WERI-Rb-1 (cell line): Measurements from ENCODE around the gene BCR.

Source experiments
- DNase-seq: peaks from one replicate; pipeline ENCODE4 v3.0.0-alpha.2; 2020
- H3K27ac ChIP-seq: fragments of 250-450 bp; sonication (Bioruptor Pico); 2 replicates; pipeline ENCODE4 v1.5.1; 2020; ENCODE audit warnings: mild to moderate bottlenecking, moderate library complexity
- H3K27me3 ChIP-seq: fragments of 250-450 bp; sonication (Bioruptor Pico); 2 replicates; pipeline ENCODE4 v1.5.1; 2021; ENCODE audit warnings: mild to moderate bottlenecking, low read depth, moderate library complexity; ENCODE audit not compliant: insufficient read depth, severe bottlenecking
- H3K36me3 ChIP-seq: fragments of 250-450 bp; sonication (Bioruptor Pico); 2 replicates; pipeline ENCODE4 v1.5.1; 2020; ENCODE audit warnings: mild to moderate bottlenecking, moderate library complexity
- H3K4me3 ChIP-seq: 2 replicates; pipeline ENCODE4 v1.5.1; 2011; ENCODE audit warnings: low read depth, mild to moderate bottlenecking, control low read depth, low read length
- H3K9me3 ChIP-seq: fragments of 250-450 bp; sonication (Bioruptor Pico); 2 replicates; pipeline ENCODE4 v1.5.1; 2021; ENCODE audit warnings: mild to moderate bottlenecking, moderate library complexity; ENCODE audit not compliant: severe bottlenecking
- TF ChIP-seq, protein P1 (sequence below): IDR thresholded peaks from 2 replicates; pipeline ENCODE4 v1.5.1; 2011; ENCODE audit warnings: low read depth, mild to moderate bottlenecking, control low read depth, inconsistent platforms, low read length

The BCR gene

GRCh38 chr22:23356094-23356493, 175.8 kb downstream of the BCR start:
- Histone ChIP-seq H3K9me3 (no peaks in the 10 kb centered on the region), H3K36me3 (no peaks in the 10 kb centered on the region), H3K27me3 (no peaks in the 10 kb centered on the region), H3K27ac (no peak overlapping the region), H3K4me3 (no peak overlapping the region)
- no peak for DNase-seq
- TF ChIP-seq, protein P1, sequence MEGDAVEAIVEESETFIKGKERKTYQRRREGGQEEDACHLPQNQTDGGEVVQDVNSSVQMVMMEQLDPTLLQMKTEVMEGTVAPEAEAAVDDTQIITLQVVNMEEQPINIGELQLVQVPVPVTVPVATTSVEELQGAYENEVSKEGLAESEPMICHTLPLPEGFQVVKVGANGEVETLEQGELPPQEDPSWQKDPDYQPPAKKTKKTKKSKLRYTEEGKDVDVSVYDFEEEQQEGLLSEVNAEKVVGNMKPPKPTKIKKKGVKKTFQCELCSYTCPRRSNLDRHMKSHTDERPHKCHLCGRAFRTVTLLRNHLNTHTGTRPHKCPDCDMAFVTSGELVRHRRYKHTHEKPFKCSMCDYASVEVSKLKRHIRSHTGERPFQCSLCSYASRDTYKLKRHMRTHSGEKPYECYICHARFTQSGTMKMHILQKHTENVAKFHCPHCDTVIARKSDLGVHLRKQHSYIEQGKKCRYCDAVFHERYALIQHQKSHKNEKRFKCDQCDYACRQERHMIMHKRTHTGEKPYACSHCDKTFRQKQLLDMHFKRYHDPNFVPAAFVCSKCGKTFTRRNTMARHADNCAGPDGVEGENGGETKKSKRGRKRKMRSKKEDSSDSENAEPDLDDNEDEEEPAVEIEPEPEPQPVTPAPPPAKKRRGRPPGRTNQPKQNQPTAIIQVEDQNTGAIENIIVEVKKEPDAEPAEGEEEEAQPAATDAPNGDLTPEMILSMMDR = no peak

DNA sequence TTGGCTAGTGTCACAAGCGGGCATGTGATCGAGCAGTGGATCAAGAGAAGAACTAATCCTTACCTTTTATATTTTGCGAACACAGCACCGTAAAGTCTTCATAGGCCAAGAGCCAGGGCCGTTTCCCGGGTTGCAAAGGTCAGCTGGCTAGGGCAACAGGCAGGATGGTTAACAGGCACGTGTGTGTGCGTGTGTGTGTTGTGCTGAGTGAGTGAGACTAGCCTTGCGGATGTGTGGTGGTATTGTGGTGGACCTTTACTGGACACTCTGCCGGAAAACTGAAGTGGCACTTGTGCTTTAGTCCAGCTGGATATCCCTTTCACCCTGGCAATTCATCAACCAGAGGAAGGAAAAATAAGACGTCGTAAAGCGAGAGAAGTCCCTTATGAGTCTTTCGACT, 176.7 kb downstream of the BCR start:
- TF ChIP-seq, protein P1 = no peak
- H3K36me3 ChIP-seq = no peaks in the 10 kb centered on the region
- H3K27ac ChIP-seq = no peak overlapping the region
- no peak for DNase-seq
- H3K9me3 ChIP-seq = no peaks in the 10 kb centered on the region
- no peak overlapping the region for H3K4me3 ChIP-seq
- no peaks in the 10 kb centered on the region for H3K27me3 ChIP-seq

DNA sequence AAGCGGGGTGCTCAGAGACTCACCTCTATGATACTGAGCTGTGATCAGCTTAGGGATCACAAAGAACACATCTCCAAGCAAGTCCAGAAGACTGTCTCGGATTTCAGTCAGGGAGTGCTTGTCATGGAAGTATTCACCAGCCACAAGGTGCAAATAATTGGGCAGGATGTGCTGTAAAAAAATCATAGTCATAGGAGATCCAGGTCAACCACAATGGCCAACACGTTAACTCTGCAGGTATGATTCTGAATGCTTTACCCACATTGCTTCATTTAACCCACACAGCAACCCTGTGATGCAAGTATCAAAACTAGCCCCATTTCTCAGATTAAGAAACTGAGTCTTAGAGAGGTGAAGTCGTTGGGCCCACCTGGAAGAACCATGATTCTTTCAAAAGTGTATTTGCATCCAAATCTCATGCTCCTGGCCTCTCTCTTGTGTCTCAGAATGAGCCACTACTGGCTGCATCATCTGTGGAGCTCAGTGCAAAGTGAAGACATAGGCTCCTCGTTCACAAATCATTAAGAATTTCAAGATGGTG, 179.3 kb downstream of the BCR start:
- no peaks in the 10 kb centered on the region for H3K27me3 ChIP-seq
- TF ChIP-seq, protein P1 = no peak
- H3K36me3 ChIP-seq = no peaks in the 10 kb centered on the region
- no peak for DNase-seq
- H3K4me3 ChIP-seq = no peak overlapping the region
- no peak overlapping the region for H3K27ac ChIP-seq
- H3K9me3 ChIP-seq = peaks cover 6% of the 10 kb centered on the region

- Histone ChIP-seq H3K27ac (no peak overlapping the region), H3K36me3 (no peaks in the 10 kb centered on the region)
Observed at GRCh38 chr22:23361676-23362075, 181.4 kb downstream of the BCR start.

GRCh38 chr22:23363683-23364082, 183.4 kb downstream of the BCR start:
- H3K36me3 ChIP-seq = no peaks in the 10 kb centered on the region
- no peak overlapping the region for H3K4me3 ChIP-seq
- peaks cover 6% of the 10 kb centered on the region for H3K9me3 ChIP-seq
- no peak overlapping the region for H3K27ac ChIP-seq
- DNase-seq = no peak
- TF ChIP-seq, protein P1 = no peak
- H3K27me3 ChIP-seq = no peaks in the 10 kb centered on the region

More at GRCh38 chr22:23361676-23362075, 181.4 kb downstream of the BCR start:
- no peak for DNase-seq
- peaks cover 6% of the 10 kb centered on the region for H3K9me3 ChIP-seq
- TF ChIP-seq, protein P1 = no peak
- H3K4me3 ChIP-seq = no peak overlapping the region
- no peaks in the 10 kb centered on the region for H3K27me3 ChIP-seq

DNA sequence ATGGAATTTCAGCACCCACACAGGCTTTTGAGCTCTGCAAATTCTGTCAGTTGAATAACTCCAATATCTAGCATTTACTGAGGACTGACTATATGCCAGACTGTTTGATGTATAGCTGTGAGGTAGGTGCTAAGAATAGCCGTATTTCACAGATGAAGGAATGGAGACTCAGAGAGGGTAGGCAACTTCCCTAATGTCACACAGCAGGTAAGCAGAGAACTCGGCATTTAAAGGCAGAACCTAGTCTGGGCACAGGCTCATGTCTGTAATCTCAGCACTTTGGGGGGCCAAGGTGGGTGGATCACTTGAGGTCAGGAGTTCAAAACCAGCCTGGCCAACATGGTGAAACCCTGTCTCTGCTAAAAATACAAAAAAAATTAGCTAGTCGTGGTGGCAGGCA, 184.1 kb downstream of the BCR start:
- TF ChIP-seq, protein P1 = no peak
- Histone ChIP-seq H3K9me3 (peaks cover 6% of the 10 kb centered on the region), H3K27ac (no peak overlapping the region), H3K4me3 (no peak overlapping the region), H3K27me3 (no peaks in the 10 kb centered on the region), H3K36me3 (no peaks in the 10 kb centered on the region)
- DNase-seq = no peak
